GM12864 (cell line): ENCODE data around the gene RBP3.

ENCODE experiments used
- DNase-seq: peaks from one replicate; pipeline ENCODE4 v3.0.0-alpha.2; 2011; ENCODE audit warnings: low read depth
- H3K4me3 ChIP-seq: 2 replicates; pipeline ENCODE4 v1.5.1; 2011; ENCODE audit warnings: mild to moderate bottlenecking, low read depth, low read length, control low read depth
- TF ChIP-seq, protein P1 (sequence below): IDR thresholded peaks from 2 replicates; pipeline ENCODE4 v1.5.1; 2011; ENCODE audit warnings: low read depth, mild to moderate bottlenecking, moderate library complexity, low read length, control low read depth, inconsistent platforms; ENCODE audit errors: missing control alignments

The RBP3 gene

DNA sequence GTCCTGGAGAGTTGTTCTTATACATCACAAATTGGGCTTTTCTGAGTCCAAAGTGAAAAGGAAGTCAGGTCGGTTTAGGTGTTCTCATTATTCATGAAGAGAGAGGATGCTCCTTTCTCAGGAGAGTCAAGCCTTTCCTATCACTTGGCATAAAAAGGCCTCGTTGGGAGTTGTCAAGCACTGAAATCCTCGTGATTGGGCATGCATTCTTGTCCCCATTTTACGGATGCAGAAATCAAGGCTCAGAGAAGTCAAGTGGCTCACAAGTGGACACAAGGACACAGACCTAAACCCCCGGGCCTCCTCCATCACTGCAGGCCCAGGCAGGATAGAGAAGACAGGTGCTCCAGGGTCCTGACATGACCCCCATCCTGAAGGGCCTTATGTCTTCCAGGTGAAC, 8.5 kb downstream of the RBP3 start:
- DNase-seq: no peak
- no peak overlapping the region for H3K4me3 ChIP-seq
- TF ChIP-seq, protein P1, sequence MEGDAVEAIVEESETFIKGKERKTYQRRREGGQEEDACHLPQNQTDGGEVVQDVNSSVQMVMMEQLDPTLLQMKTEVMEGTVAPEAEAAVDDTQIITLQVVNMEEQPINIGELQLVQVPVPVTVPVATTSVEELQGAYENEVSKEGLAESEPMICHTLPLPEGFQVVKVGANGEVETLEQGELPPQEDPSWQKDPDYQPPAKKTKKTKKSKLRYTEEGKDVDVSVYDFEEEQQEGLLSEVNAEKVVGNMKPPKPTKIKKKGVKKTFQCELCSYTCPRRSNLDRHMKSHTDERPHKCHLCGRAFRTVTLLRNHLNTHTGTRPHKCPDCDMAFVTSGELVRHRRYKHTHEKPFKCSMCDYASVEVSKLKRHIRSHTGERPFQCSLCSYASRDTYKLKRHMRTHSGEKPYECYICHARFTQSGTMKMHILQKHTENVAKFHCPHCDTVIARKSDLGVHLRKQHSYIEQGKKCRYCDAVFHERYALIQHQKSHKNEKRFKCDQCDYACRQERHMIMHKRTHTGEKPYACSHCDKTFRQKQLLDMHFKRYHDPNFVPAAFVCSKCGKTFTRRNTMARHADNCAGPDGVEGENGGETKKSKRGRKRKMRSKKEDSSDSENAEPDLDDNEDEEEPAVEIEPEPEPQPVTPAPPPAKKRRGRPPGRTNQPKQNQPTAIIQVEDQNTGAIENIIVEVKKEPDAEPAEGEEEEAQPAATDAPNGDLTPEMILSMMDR: no peak

DNA sequence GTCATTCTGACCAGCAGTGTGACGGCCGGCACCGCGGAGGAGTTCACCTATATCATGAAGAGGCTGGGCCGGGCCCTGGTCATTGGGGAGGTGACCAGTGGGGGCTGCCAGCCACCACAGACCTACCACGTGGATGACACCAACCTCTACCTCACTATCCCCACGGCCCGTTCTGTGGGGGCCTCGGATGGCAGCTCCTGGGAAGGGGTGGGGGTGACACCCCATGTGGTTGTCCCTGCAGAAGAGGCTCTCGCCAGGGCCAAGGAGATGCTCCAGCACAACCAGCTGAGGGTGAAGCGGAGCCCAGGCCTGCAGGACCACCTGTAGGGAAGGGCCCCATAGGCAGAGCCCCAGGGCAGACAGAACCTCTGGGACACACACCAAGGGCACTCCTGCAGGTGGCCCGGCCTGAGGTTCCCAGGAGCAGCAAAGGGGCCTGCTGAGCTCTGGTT, 9.0 kb downstream of the RBP3 start:
- TF ChIP-seq, protein P1: no peak
- H3K4me3 ChIP-seq: no peak overlapping the region
- no peak for DNase-seq

DNA sequence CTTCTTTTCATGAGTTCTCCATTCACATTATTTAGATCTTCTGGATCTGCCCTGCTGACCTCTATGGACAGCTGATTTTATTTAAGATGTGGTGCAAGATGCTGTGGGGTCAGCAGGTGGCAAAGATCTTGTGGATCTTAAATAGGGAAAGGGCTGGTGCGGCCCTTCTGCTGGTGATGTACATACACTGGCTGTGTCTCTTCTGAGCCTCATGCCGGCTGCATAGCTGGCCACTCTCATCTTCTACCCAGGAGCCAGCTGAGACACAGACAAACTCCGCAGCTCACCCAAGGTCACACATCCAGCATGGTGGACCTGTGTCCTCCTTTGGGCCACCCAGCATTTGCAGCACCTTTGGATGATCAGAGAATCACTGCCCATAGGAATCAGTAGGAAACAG, 9.7 kb downstream of the RBP3 start:
- DNase-seq: no peak
- TF ChIP-seq, protein P1: no peak
- no peak overlapping the region for H3K4me3 ChIP-seq

DNA sequence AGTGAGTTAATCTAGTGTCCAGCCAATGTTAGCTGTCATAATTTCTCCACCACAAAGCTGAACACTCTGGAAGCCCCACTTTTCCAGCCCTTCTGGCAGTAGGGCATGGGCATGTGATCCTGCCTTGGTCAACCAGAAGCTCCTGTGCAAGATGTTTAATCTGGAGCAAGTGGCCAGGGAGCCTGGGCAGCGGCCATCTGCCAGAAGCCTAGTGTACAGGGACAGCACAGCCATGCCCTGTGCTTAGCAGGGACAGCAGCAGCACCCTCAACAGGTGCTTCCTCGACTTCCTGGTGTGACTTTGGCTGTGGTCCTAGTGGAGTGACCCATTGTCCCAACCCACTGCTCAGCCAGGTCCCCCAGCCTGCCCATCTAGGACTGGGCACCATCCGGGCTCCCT, 10.3 kb downstream of the RBP3 start:
- no peak overlapping the region for H3K4me3 ChIP-seq
- DNase-seq: no peak
- TF ChIP-seq, protein P1: no peak

DNA sequence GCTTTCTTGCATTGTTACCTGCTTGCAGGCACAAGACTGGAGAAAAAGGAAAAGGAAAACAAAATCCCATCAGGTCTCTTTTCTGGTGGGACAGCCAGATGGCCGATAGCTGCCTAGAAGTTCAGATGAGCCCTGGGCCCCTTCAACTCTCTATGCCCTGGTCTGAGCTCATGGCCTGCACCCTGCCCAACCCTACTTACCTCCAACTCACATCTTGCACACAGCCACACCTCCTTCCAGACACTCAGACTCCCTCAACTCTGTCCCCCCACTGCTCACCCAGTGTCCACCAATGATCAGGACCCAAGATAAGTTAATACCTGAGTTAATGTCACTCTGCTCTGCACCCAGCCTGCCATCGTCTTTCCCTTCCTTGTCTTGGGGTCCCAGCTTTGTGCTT, 10.9 kb downstream of the RBP3 start:
- no peak for DNase-seq
- H3K4me3 ChIP-seq: no peak overlapping the region
- TF ChIP-seq, protein P1: no peak

DNA sequence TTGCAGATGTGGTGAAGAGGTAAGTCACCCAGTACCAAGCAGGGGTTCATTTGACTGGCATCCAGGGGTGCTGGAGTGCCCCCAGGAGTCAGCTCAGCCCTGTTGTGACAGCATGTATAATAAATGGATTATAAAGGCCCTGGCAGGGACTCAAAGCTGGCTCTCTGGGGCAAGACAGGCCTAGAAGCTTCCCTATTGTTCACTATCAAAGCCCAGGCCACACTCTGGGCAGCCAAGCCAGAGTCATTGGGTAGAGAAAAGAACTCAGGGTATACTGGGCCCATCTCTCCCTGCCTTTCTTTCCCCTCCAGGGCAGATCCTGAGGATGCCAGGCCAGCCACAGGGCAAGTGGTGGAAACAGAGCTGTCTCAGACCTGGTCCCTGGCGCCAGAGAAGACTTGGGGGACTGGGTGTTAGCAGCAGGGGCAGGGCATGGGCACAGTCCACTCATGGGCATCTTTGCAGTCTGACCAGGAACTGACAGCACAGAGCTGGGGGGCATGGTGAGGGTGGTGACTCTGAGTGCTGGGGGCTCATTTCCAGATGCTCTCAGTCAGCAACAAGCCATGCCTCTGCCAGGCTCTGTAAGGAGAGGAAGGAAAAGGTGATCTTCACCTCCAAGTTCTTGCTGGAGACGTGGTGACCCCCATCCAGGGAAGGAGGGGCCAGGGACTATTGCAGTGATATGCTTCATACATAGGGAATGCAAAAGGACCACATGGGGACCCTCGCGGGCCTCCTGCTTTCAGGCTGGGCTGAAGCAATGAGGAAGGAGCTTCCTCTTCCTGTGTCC, 11.7 kb downstream of the RBP3 start:
- no peak overlapping the region for H3K4me3 ChIP-seq
- TF ChIP-seq, protein P1: no peak
- no peak for DNase-seq
